Left renal pelvis (tissue), 4 donors: ENCODE measurements around the gene PCNT. TPM values are rescaled to one million over a fixed set of nuclear protein-coding genes. Genes with fewer than 3 reads are reported as not detected.

ENCODE experiments used
- DNase-seq, 4 donors: peaks; one replicate each; pipeline ENCODE4 v3.0.0-alpha.2; 2013; ENCODE audit warnings: low read depth in 4 of 4, low spot score in 3 of 4
- polyA plus RNA-seq, 4 donors: library from polyadenylated mRNA; unstranded; fragments of 120-200 nt; gene quantifications; one replicate each; pipeline ENCODE4 v1.2.1, GENCODE V29; 2013; ENCODE audit not compliant: insufficient read length in 4 of 4

The PCNT gene
- polyA plus RNA-seq: 10 to 100 TPM; 25.5 to 43.2 (median 33.0) TPM

- DNase-seq: peak; percentile 91 to 92 (median 91)
Measured at GRCh38 chr21:46323710-46324389, at the start of gene PCNT, which contains the start of gene C21orf58. Gene PCNT, plus strand, starts transcription at chr21:46324156. Its CDS starts 73 bp downstream, at chr21:46324229. Gene C21orf58, minus strand, starts transcription at chr21:46323870. Its CDS starts 1,132 bp downstream, at chr21:46322738.

GRCh38 chr21:46274797-46275390 lies 49.1 kb upstream of the PCNT start:
- DNase-seq: no peak

GRCh38 chr21:46284077-46284644 lies 39.8 kb upstream of the PCNT start:
- no peak for DNase-seq

GRCh38 chr21:46284733-46285132 lies 39.2 kb upstream of the PCNT start:
- no peak for DNase-seq

GRCh38 chr21:46285206-46285661 lies 38.7 kb upstream of the PCNT start, which contains the start of gene MCM3AP:
Gene MCM3AP, minus strand, starts transcription at chr21:46285611. Its CDS starts 325 bp downstream, at chr21:46285286.
- no peak for DNase-seq

- peak in 3 of 4 donors; percentile 80 to 83 (median 82) for DNase-seq
Measured at GRCh38 chr21:46285761-46286647, 38.0 kb upstream of the PCNT start, which contains the start of gene YBEY. Gene YBEY, plus strand, starts transcription at chr21:46286342. Its CDS starts 572 bp downstream, at chr21:46286914.

GRCh38 chr21:46286648-46287002 lies 37.3 kb upstream of the PCNT start:
- no peak for DNase-seq

GRCh38 chr21:46287541-46287940 lies 36.4 kb upstream of the PCNT start:
- no peak for DNase-seq

- no peak for DNase-seq
Measured at GRCh38 chr21:46289655-46290179, 34.2 kb upstream of the PCNT start.

GRCh38 chr21:46291561-46291960 lies 32.4 kb upstream of the PCNT start:
- no peak for DNase-seq

GRCh38 chr21:46294647-46295176 lies 29.2 kb upstream of the PCNT start:
- no peak for DNase-seq

- no peak for DNase-seq
Measured at GRCh38 chr21:46295177-46295770, 28.7 kb upstream of the PCNT start.

GRCh38 chr21:46295996-46296752 lies 27.8 kb upstream of the PCNT start:
- DNase-seq: peak in 2 of 4 donors; percentile 55 to 62

- DNase-seq: no peak
Measured at GRCh38 chr21:46297338-46298271, 26.4 kb upstream of the PCNT start.

GRCh38 chr21:46299167-46299566 lies 24.8 kb upstream of the PCNT start:
- DNase-seq: no peak

GRCh38 chr21:46301759-46302158 lies 22.2 kb upstream of the PCNT start:
- no peak for DNase-seq

- DNase-seq: no peak
Measured at GRCh38 chr21:46304437-46304836, 19.5 kb upstream of the PCNT start.

- DNase-seq: no peak
Measured at GRCh38 chr21:46304955-46305354, 19.0 kb upstream of the PCNT start.
